ENCODE results near the gene GRIN2C.

Gene GRIN2C

GRCh38 chr17:74858672-74859458 lies 820 bp downstream of the GRIN2C start:
- no peak for DNase-seq (ENCODE audit: extremely low read depth, insufficient read length)
- Histone ChIP-seq H3K4me3 (replicated peaks; ENCODE audit: low read depth, low read length) (no peak overlapping the region), H3K27me3 (replicated peaks; ENCODE audit: control insufficient read depth, insufficient read depth, low read length) (peaks cover 3% of the 10 kb centered on the region), H3K36me3 (ENCODE audit: control insufficient read depth, insufficient read depth, low read length) (peaks cover 13% of the 10 kb centered on the region)
- TF ChIP-seq, protein P1, sequence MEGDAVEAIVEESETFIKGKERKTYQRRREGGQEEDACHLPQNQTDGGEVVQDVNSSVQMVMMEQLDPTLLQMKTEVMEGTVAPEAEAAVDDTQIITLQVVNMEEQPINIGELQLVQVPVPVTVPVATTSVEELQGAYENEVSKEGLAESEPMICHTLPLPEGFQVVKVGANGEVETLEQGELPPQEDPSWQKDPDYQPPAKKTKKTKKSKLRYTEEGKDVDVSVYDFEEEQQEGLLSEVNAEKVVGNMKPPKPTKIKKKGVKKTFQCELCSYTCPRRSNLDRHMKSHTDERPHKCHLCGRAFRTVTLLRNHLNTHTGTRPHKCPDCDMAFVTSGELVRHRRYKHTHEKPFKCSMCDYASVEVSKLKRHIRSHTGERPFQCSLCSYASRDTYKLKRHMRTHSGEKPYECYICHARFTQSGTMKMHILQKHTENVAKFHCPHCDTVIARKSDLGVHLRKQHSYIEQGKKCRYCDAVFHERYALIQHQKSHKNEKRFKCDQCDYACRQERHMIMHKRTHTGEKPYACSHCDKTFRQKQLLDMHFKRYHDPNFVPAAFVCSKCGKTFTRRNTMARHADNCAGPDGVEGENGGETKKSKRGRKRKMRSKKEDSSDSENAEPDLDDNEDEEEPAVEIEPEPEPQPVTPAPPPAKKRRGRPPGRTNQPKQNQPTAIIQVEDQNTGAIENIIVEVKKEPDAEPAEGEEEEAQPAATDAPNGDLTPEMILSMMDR (IDR thresholded peaks at IDR 0.05; ENCODE audit: insufficient read depth, low read length, poor library complexity, severe bottlenecking): no peak

DNA sequence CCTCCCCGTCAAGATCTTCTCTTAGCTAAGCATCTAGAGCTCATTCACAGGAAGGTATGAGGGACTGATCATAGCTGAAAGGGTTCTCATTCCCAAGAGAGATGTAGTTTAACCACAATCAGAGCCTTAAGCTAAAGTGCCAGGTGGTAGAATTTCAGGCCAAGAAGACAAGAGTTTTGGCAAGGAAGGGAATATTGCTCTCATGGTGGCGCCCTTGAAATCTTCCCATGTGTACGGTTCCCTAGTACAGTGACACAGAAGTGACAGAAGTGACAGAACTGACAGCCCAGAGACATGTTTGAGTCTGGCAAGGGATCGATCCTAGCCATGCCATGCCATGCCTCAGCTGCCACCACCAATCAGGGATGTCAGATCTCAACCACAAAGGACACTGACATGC lies 2.5 kb downstream of the GRIN2C start:
- TF ChIP-seq, protein P1 (IDR thresholded peaks at IDR 0.05; ENCODE audit: insufficient read depth, low read length, poor library complexity, severe bottlenecking): no peak
- Histone ChIP-seq H3K27me3 (replicated peaks; ENCODE audit: control insufficient read depth, insufficient read depth, low read length) (peaks cover 3% of the 10 kb centered on the region), H3K36me3 (ENCODE audit: control insufficient read depth, insufficient read depth, low read length) (no peaks in the 10 kb centered on the region), H3K4me3 (replicated peaks; ENCODE audit: low read depth, low read length) (no peak overlapping the region)
- DNase-seq (ENCODE audit: extremely low read depth, insufficient read length): no peak

DNA sequence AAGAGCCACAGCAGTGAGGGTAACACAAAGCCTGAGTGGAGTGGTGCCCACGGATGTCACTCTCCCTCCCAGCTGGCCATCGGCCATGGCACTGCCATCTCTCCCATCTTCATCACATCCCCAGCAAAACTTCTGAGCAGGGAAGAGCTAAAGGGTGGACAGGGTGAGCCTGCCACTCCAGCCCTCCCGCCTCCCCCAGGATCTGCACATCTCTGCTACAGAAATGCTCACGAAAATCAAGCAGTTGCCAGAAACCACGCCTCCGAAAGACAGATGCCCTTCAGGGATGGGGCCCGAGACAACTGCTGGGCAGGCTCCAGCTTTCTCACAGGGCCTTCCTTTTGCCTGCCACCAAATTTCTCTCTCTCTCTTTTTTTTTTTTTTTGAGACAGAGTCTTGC lies 3.6 kb downstream of the GRIN2C start:
- Histone ChIP-seq H3K27me3 (replicated peaks; ENCODE audit: control insufficient read depth, insufficient read depth, low read length) (peaks cover 3% of the 10 kb centered on the region), H3K36me3 (ENCODE audit: control insufficient read depth, insufficient read depth, low read length) (no peaks in the 10 kb centered on the region), H3K4me3 (replicated peaks; ENCODE audit: low read depth, low read length) (no peak overlapping the region)
- TF ChIP-seq, protein P1 (IDR thresholded peaks at IDR 0.05; ENCODE audit: insufficient read depth, low read length, poor library complexity, severe bottlenecking): no peak
- DNase-seq (ENCODE audit: extremely low read depth, insufficient read length): no peak

DNA sequence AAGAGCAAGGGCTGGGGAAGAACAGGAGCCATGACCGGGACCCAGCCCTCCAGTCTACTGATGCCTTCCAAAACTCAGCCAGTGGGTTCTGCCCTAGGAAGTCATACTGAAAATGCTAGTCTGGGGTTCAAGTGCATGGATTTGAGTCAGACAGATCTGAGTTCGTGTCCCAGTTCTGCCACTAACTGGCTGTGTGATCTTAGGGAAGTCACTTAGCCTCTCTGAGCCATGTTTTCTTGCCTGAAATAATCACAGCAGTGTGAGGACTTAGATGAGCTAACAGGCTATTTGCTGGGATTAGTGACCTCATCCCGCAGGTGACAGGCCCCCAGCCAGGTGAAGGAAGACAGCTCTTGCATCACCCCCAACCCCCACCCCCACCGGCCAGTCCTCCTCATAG lies 4.4 kb downstream of the GRIN2C start:
- Histone ChIP-seq H3K36me3 (ENCODE audit: control insufficient read depth, insufficient read depth, low read length) (no peaks in the 10 kb centered on the region), H3K4me3 (replicated peaks; ENCODE audit: low read depth, low read length) (no peak overlapping the region), H3K27me3 (replicated peaks; ENCODE audit: control insufficient read depth, insufficient read depth, low read length) (peaks cover 3% of the 10 kb centered on the region)
- TF ChIP-seq, protein P1 (IDR thresholded peaks at IDR 0.05; ENCODE audit: insufficient read depth, low read length, poor library complexity, severe bottlenecking): no peak
- no peak for DNase-seq (ENCODE audit: extremely low read depth, insufficient read length)

DNA sequence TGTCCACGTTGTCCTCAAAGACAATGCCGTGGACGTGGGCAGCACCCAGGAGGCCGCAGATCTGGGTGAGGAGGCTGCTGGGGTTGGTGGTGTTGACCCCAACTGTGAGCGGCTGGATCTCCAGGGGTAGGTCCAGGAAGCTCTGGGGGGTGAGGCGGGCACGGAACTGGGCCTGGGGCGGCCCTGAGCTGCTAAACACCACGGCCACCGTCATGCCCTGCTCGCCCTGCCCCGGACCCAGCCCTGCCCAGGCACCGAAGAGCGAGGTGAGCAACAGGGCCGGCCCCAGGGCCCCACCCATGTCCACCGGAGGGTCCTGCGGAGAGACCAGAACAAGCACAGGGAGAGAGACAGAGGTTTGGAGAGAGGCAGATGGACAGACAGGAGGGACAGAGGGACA lies 4.9 kb downstream of the GRIN2C start:
- no peak overlapping the region for H3K4me3 ChIP-seq (replicated peaks; ENCODE audit: low read depth, low read length)
- DNase-seq (ENCODE audit: extremely low read depth, insufficient read length): no peak
- no peaks in the 10 kb centered on the region for H3K36me3 ChIP-seq (ENCODE audit: control insufficient read depth, insufficient read depth, low read length)
- TF ChIP-seq, protein P1 (IDR thresholded peaks at IDR 0.05; ENCODE audit: insufficient read depth, low read length, poor library complexity, severe bottlenecking): no peak
- peaks cover 3% of the 10 kb centered on the region for H3K27me3 ChIP-seq (replicated peaks; ENCODE audit: control insufficient read depth, insufficient read depth, low read length)
